Endothelial cell of umbilical vein (primary cell): ENCODE results near the gene VIM. TPM values are rescaled to one million over a fixed set of nuclear protein-coding genes. Genes with fewer than 3 reads are reported as not detected.

Source experiments
- BruUV-seq: library from RNA; stranded (reverse); fragments of 400-500 nt; replicated peaks from 2 replicates; lab custom pipeline; 2021; lab: Mats Ljungman, UMichigan
- CTCF ChIA-PET: fragments of 300-600, 350-600 bp; sonication (Branson Sonifier 250); formaldehyde crosslinking; loops from one replicate; lab custom pipeline; 2021; ENCODE audit warnings: antibody characterized with exemption, inconsistent platforms; lab: Charles Lee
- POLR2A ChIA-PET: fragments of 300-600, 350-600 bp; sonication (Branson Sonifier 250); formaldehyde crosslinking; loops from one replicate; lab custom pipeline; 2021; ENCODE audit warnings: antibody characterized with exemption, inconsistent platforms; lab: Charles Lee
- DNase-seq: peaks from one replicate; pipeline ENCODE4 v3.0.0-alpha.2; 2011; ENCODE audit warnings: low read depth, low spot score
- FAIRE-seq: peaks from 2 replicates; lab custom pipeline; 2011; peaks lifted over from hg19 to GRCh38; lab: Jason Lieb, UNC
- H2AFZ ChIP-seq: 2 replicates; pipeline ENCODE4 v1.6.0; 2012; ENCODE audit warnings: low read depth, low read length, control low read depth, inconsistent platforms
- H3K27ac ChIP-seq: 2 replicates; pipeline ENCODE4 v1.5.1; 2011; ENCODE audit warnings: low read depth, mild to moderate bottlenecking, control low read depth, low read length, moderate library complexity; ENCODE audit not compliant: insufficient read depth
- H3K27me3 ChIP-seq, 2 experiments: 2 replicates each; pipeline versions ENCODE4 v1.6.0 to v1.6.1; 2011; ENCODE audit warnings: low read length in 2 of 2, mixed read lengths in 1 of 2; ENCODE audit not compliant: control insufficient read depth in 2 of 2, insufficient read depth in 2 of 2
- H3K36me3 ChIP-seq, 2 experiments: 2 replicates in 1 of 2; 3 replicates in 1 of 2; pipeline ENCODE4 v1.5.1; 2011; ENCODE audit warnings: low read length in 2 of 2, mild to moderate bottlenecking in 1 of 2, moderate library complexity in 1 of 2; ENCODE audit not compliant: control insufficient read depth in 2 of 2, insufficient read depth in 2 of 2; ENCODE audit errors: extremely low read depth in 1 of 2
- H3K4me1 ChIP-seq: 3 replicates; pipeline ENCODE4 v1.5.1; 2011; ENCODE audit warnings: mild to moderate bottlenecking, low read length; ENCODE audit not compliant: control insufficient read depth, insufficient read depth; ENCODE audit errors: extremely low read depth
- H3K4me2 ChIP-seq: 2 replicates; pipeline ENCODE4 v1.6.1; 2011; ENCODE audit warnings: low read length, control low read depth, mixed read lengths; ENCODE audit not compliant: insufficient read depth
- H3K4me3 ChIP-seq, 3 experiments: fragments of 200-600 bp in 1 of 3; sonication (generic), shearing (Covaris generic) in 1 of 3; replicated peaks in 1 of 3; 2 replicates each; pipeline ENCODE4 v1.5.1; 2011 to 2016; ENCODE audit warnings: control low read depth in 3 of 3, low read length in 3 of 3, mild to moderate bottlenecking in 2 of 3, inconsistent platforms in 1 of 3, low read depth in 1 of 3, moderate library complexity in 1 of 3; ENCODE audit not compliant: insufficient read depth in 1 of 3
- H3K79me2 ChIP-seq: 2 replicates; pipeline ENCODE4 v1.6.0; 2012; ENCODE audit warnings: low read length, inconsistent platforms; ENCODE audit not compliant: control insufficient read depth, insufficient read depth
- H3K9ac ChIP-seq: replicated peaks from 2 replicates; pipeline ENCODE3; 2011; ENCODE audit warnings: low read length, control low read depth; ENCODE audit not compliant: insufficient read depth; ENCODE audit errors: extremely low read depth
- H3K9me1 ChIP-seq: replicated peaks from 3 replicates; pipeline ENCODE4 v1.6.0; 2011; ENCODE audit warnings: mild to moderate bottlenecking, low read length; ENCODE audit not compliant: control insufficient read depth, insufficient read depth; ENCODE audit errors: extremely low read depth
- H3K9me3 ChIP-seq: replicated peaks from 2 replicates; pipeline ENCODE4 v1.5.1; 2012; ENCODE audit warnings: low read length, inconsistent platforms; ENCODE audit not compliant: control insufficient read depth, insufficient read depth
- H4K20me1 ChIP-seq: replicated peaks from 2 replicates; pipeline ENCODE3; 2011; ENCODE audit warnings: mild to moderate bottlenecking, low read length; ENCODE audit not compliant: control insufficient read depth, insufficient read depth; ENCODE audit errors: extremely low read depth
- CTCF ChIP-seq, 2 donors: IDR thresholded peaks; 1 replicate in 1 of 2; 2 replicates in 1 of 2; pipeline ENCODE4 v1.5.1; 2011; ENCODE audit warnings: low read length in 2 of 2, mild to moderate bottlenecking in 2 of 2, moderate library complexity in 2 of 2, control low read depth in 1 of 2, inconsistent platforms in 1 of 2, low read depth in 1 of 2; ENCODE audit not compliant: insufficient read depth in 1 of 2; ENCODE audit errors: extremely low read depth in 1 of 2
- EZH2 ChIP-seq: IDR thresholded peaks from 2 replicates; pipeline ENCODE4 v1.6.1; 2012; ENCODE audit warnings: borderline replicate concordance, low read depth, mild to moderate bottlenecking, moderate library complexity, low read length, inconsistent platforms; ENCODE audit not compliant: severe bottlenecking
- FOS ChIP-seq: IDR thresholded peaks from 2 replicates; pipeline ENCODE4 v1.6.1; 2011; ENCODE audit warnings: mild to moderate bottlenecking, low read length, moderate library complexity, borderline replicate concordance; ENCODE audit not compliant: insufficient read depth
- GATA2 ChIP-seq: IDR thresholded peaks from 2 replicates; pipeline ENCODE4 v1.7.0; 2011; ENCODE audit warnings: low read depth, mild to moderate bottlenecking, moderate library complexity, mixed read lengths, low read length; ENCODE audit not compliant: insufficient read length, insufficient read depth
- JUN ChIP-seq: IDR thresholded peaks from 2 replicates; pipeline ENCODE4 v1.6.1; 2011; ENCODE audit warnings: borderline replicate concordance, low read depth; ENCODE audit not compliant: insufficient read length, insufficient read depth
- MAX ChIP-seq: IDR thresholded peaks from 2 replicates; pipeline ENCODE4 v1.6.1; 2011; ENCODE audit not compliant: insufficient read depth, insufficient read length
- MYC ChIP-seq: IDR thresholded peaks from one replicate; pipeline ENCODE4 v1.6.1; 2011; ENCODE audit warnings: mild to moderate bottlenecking, low read depth, low read length
- POLR2A ChIP-seq: IDR thresholded peaks from 2 replicates; pipeline ENCODE4 v1.6.1; 2012; ENCODE audit warnings: low read depth, mild to moderate bottlenecking, control low read depth, low read length
- POLR2AphosphoS5 ChIP-seq: IDR thresholded peaks from 2 replicates; pipeline ENCODE4 v1.6.1; 2012; ENCODE audit warnings: low read depth, mild to moderate bottlenecking, control low read depth, low read length, moderate library complexity; ENCODE audit not compliant: insufficient read depth
- dilution Hi-C: fragments of 300-500 bp; cut with MboI; formaldehyde crosslinking; loops from one replicate; pipeline ENCODE4 v1.15.0; 2019; ENCODE audit warnings: low sequenced_read_pairs; ENCODE audit not compliant: extremely low pct_ligation_motif_present
- intact Hi-C: fragments of 100-400 bp; cut with micrococcal nuclease; formaldehyde crosslinking; loops from one replicate; pipeline ENCODE4 v1.10.0; 2022
- polyA plus RNA-seq, 4 experiments: library from polyadenylated mRNA; depleted of rRNA in 3 of 4; stranded (reverse) in 3 of 4; unstranded in 1 of 4; fragments of >200 nt; gene quantifications; 2 replicates each; pipeline versions ENCODE4 v1.2.1 to v1.2.3, GENCODE V29; 2011 to 2012; ENCODE audit warnings: missing spikeins in 1 of 4
- total RNA-seq: library from RNA; stranded (reverse); gene quantifications from 2 replicates; pipeline ENCODE4 v1.2.3, GENCODE V29; 2021

VIM gene
- total and polyA plus RNA-seq, 2 donors (not counting 3 experiments of a cell fraction or from before 2014, with no cell fraction given): 5,699 to 5,781 TPM

DNA sequence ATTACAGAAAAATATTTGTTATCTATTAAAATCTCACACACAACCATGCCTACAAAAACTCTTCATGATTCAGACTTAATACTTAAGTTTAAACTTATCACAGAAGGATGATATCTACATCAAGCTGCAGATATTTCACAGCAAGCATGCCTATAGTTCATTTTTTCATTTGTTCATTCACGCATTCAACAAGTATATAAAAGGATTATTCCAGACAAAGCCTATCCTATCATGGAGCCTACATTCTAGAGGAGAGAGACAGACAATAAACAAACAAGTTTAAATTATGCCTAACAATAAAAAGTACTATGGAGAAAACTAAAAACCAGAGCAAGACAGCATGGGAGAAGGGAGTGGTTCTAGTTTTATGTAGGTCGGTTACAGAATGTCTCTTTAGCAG, 37.4 kb upstream of the VIM start:
- Histone ChIP-seq H4K20me1 (no peaks in the 10 kb centered on the region), H3K4me2 (no peak overlapping the region), H3K36me3 (no peaks in the 10 kb centered on the region), H3K9me1 (no peaks in the 10 kb centered on the region), H2AFZ (no peak overlapping the region), H3K27ac (no peak overlapping the region), H3K9ac (no peak overlapping the region), H3K79me2 (peaks cover 3% of the 10 kb centered on the region), H3K27me3 (no peaks in the 10 kb centered on the region), H3K9me3 (no peaks in the 10 kb centered on the region), H3K4me3 (no peak overlapping the region), H3K4me1 (no peaks in the 10 kb centered on the region)
- no peak for DNase-seq
- POLR2A ChIA-PET: no interaction called here
- dilution Hi-C loops: no loop called here
- no TSS peak for BruUV-seq
- TF ChIP-seq JUN (no peak), CTCF (IDR thresholded peaks at IDR 0.05; ENCODE audit: extremely low read depth in 1 of 2, insufficient read depth in 1 of 2, low read depth in 1 of 2, low read length in 2 of 2) (no peak), MYC (no peak), MAX (no peak), GATA2 (no peak), EZH2 (no peak), POLR2AphosphoS5 (no peak), FOS (no peak), POLR2A (no peak)
- CTCF ChIA-PET: interaction anchor here (1.9 kb wide), 1 partner anchor 9 kb away, joined by 5 read pairs; no protein-coding TSS in a partner anchor
- FAIRE-seq: no peak
- intact Hi-C loops: loop anchor here (2.0 kb wide), 1 partner anchor 16 kb away; no protein-coding TSS in a partner anchor
